HEK293T (cell line): ENCODE measurements around the gene EHBP1.

Experiments
- ARNT ChIP-seq: fragments of 450-650 bp; IDR thresholded peaks from 2 replicates; pipeline ENCODE4 v1.6.1; 2017; ENCODE audit warnings: mild to moderate bottlenecking
- BHLHE40 ChIP-seq: fragments of 450-650 bp; IDR thresholded peaks from 2 replicates; pipeline ENCODE4 v1.6.1; 2016; ENCODE audit warnings: mild to moderate bottlenecking, moderate library complexity, borderline replicate concordance
- CTBP1 ChIP-seq: fragments of 450-650 bp; IDR thresholded peaks from 2 replicates; pipeline ENCODE4 v1.6.1; 2016; ENCODE audit warnings: borderline replicate concordance
- ELF4 ChIP-seq: fragments of 450-650 bp; IDR thresholded peaks from 2 replicates; pipeline ENCODE4 v1.6.1; 2017; ENCODE audit warnings: antibody characterized with exemption
- FOXA1 ChIP-seq: fragments of 450-650 bp; IDR thresholded peaks from 2 replicates; pipeline ENCODE4 v1.6.1; 2016; ENCODE audit warnings: mild to moderate bottlenecking
- FOXK2 ChIP-seq: fragments of 450-650 bp; IDR thresholded peaks from 2 replicates; pipeline ENCODE4 v1.6.1; 2016; ENCODE audit warnings: mild to moderate bottlenecking
- FOXM1 ChIP-seq: fragments of 450-650 bp; IDR thresholded peaks from 2 replicates; pipeline ENCODE4 v1.6.1; 2017; ENCODE audit warnings: mild to moderate bottlenecking, borderline replicate concordance
- HDGF ChIP-seq: fragments of 450-650 bp; IDR thresholded peaks from 2 replicates; pipeline ENCODE4 v1.6.1; 2017; ENCODE audit warnings: antibody characterized with exemption, borderline replicate concordance
- L3MBTL2 ChIP-seq: fragments of 450-650 bp; conservative IDR thresholded peaks from 2 replicates; pipeline ENCODE4 v1.6.1; 2016; ENCODE audit warnings: mild to moderate bottlenecking
- NFRKB ChIP-seq: fragments of 450-650 bp; IDR thresholded peaks from 2 replicates; pipeline ENCODE4 v1.6.1; 2016; ENCODE audit warnings: mild to moderate bottlenecking, moderate library complexity
- SP1 ChIP-seq: fragments of 450-650 bp; IDR thresholded peaks from 2 replicates; pipeline ENCODE4 v1.6.1; 2017
- TARDBP ChIP-seq: fragments of 450-650 bp; IDR thresholded peaks from 2 replicates; pipeline ENCODE4 v1.6.1; 2016
- TF ChIP-seq, protein P1 (sequence below): fragments of 450-650 bp; IDR thresholded peaks from 2 replicates; pipeline ENCODE4 v1.6.1; 2016

DNA sequence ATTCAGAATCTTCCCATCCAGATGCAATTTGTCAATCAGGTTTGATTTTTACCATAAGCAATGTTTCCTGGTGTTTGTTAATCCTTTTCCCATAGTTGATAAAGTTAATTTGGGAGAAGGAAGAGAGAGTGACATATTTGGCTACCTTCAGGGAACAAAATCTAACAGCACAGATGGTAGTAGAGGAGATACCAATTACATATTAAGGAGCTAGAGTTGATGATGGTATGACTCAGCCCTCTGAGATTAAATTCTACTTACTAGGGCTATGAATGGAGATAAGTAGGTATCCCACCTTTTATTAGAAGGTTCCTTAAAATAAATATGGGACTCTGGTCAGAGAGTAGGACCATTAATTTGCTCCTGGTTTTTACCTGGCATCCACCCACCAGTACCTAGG, 139.7 kb downstream of the EHBP1 start:
- TF ChIP-seq FOXA1 (no peak), NFRKB (no peak), ARNT (no peak), SP1 (no peak), BHLHE40 (no peak), FOXK2 (no peak), L3MBTL2 (no peak), FOXM1 (no peak), HDGF (no peak), TARDBP (no peak), CTBP1 (no peak), ELF4 (no peak)
- TF ChIP-seq, protein P1, sequence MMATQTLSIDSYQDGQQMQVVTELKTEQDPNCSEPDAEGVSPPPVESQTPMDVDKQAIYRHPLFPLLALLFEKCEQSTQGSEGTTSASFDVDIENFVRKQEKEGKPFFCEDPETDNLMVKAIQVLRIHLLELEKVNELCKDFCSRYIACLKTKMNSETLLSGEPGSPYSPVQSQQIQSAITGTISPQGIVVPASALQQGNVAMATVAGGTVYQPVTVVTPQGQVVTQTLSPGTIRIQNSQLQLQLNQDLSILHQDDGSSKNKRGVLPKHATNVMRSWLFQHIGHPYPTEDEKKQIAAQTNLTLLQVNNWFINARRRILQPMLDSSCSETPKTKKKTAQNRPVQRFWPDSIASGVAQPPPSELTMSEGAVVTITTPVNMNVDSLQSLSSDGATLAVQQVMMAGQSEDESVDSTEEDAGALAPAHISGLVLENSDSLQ: no peak
